Erythroblast (primary cell): Measurements from ENCODE around the gene QRICH2.

Experiments
- GATA1 ChIP-seq: IDR thresholded peaks from 2 replicates; pipeline ENCODE4 v1.6.1; 2011; ENCODE audit warnings: low read depth, mild to moderate bottlenecking, control low read depth, low read length, moderate library complexity
- POLR2A ChIP-seq: IDR thresholded peaks from 2 replicates; pipeline ENCODE4 v1.6.1; 2011; ENCODE audit warnings: mild to moderate bottlenecking, low read length

- TF ChIP-seq POLR2A = no peak
- TF ChIP-seq GATA1 = no peak
Observed at GRCh38 chr17:76280650-76281049, 27.4 kb downstream of the QRICH2 start.
